NOMO-1 treated with DMSO at 0.1 percent for 48 hours (cell line): ENCODE results near the gene TEX13D.
"Not testable (repeated sequence)": the region's sequence is repeated elsewhere in the genome, so short reads cannot be mapped to it uniquely, and the experiment has no call there.

Experiments
- DNase-seq: peaks from one replicate; lab custom pipeline; 2025; ENCODE audit not compliant: unreplicated experiment; lab: John Stamatoyannopoulos, UW

TEX13D gene

GRCh38 chrX:124332481-124333424, at the start of gene TEX13D:
TEX13D (plus strand) TSS chrX:124332660; CDS start chrX:124332918, 258 bp downstream.
- DNase-seq, result no peak

DNA sequence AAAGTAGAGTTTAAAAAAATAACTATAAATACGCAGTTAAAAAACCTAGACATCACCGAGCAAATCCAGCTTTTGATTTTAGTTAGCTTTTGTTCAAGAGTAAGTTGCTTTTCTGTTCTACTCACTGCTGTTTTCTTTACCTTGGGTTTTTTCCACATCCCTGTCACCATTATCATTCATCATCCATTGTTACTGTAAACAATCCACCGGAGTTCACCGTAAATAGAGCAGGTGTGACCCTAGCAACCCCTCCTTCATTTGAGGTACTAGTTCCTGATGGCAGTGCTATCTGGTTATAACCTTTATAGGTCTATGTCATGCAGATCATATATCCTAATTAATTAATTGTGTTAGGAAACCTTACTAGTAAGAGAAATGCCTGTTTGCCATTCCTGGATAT, 43.0 kb upstream of the TEX13D start:
- no peak for DNase-seq

DNA sequence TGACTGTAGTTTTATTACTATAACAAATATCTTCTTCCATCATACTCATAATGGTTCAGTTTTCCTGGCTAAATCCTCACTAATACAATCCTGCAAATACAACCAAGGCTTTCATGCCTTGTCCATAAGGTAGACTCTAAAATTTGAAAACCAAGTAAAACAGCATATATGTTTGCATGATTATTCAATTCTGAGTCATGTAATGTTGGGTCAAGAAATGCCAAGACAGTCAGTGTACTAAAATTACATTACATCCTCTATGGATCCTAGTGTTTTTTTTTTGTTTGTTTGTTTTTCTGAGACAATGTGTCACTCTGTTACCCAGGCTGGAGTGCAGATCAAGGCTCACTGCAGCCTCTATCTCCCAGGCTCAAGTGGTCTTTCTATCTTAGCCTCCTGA, 38.6 kb upstream of the TEX13D start:
- no peak for DNase-seq

DNA sequence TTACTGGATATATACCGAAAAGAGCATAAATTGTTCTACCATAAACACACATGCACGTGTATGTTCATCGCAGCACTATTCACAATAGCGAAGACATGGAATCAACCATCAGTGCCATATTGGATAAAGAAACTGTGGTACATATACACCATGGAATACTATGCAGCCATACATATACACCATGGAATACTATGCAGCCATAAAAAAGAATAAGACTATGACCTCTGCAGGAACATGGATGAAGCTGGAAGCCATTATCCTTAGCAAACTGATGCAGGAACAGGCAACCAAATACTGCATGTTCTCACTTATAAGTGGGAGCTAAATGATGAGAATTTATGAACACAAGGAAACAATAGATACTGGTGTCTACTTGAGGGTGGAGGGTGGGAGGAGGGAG, 33.1 kb upstream of the TEX13D start:
- not testable (repeated sequence) for DNase-seq

DNA sequence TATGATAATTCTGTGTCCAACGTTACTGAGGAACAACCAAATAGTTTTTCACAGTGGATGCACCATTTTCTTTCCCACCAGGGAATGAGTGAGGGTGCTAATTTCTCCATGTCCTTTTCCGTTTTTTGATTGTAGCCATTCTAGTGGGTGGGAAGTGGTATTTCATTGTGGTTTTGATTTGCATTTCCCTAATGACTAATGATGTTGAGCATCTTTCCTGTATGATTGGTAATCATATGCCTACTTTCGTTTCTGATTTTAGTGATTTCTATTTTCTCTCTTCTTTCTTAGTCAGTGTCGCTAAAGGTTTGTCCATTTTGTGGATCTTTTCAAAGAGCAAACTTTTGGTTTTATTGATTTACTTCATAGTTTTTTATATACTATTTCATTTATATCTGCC, 32.1 kb upstream of the TEX13D start:
- peak; percentile 6 for DNase-seq

GRCh38 chrX:124307253-124307907, 25.1 kb upstream of the TEX13D start:
- no peak for DNase-seq

GRCh38 chrX:124325732-124326131, 6.7 kb upstream of the TEX13D start:
- DNase-seq, result no peak

DNA sequence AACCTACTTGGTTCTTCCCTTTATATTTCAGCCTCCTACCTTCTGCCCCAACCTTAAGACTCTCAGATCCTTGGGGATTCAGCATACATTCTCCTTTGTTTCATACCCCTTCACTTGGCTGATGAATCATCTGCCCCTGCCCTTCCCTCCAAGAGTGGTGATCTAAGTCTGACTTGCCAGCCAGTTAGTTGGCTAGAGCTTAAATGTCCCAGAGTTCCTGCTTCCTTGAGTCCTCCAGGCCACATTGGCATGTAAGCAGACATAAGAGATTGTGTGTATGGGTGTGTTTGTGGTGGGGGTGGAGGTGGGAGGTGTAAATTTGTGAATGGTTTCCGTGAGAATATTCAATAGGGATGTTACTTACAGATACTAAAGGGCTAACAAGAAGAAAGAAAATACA, 3.7 kb upstream of the TEX13D start:
- DNase-seq, result no peak

GRCh38 chrX:124333862-124334261, 1.4 kb downstream of the TEX13D start:
- no peak for DNase-seq

- DNase-seq, result not testable (repeated sequence)
These were observed 2.1 kb downstream of the TEX13D start for GRCh38 chrX:124334555-124334954.

GRCh38 chrX:124335598-124335997, 3.1 kb downstream of the TEX13D start:
- no peak for DNase-seq

- DNase-seq, result no peak
These were observed 5.5 kb downstream of the TEX13D start for GRCh38 chrX:124337916-124338315.

- DNase-seq, result no peak
These were observed 6.5 kb downstream of the TEX13D start for GRCh38 chrX:124338733-124339514.

DNA sequence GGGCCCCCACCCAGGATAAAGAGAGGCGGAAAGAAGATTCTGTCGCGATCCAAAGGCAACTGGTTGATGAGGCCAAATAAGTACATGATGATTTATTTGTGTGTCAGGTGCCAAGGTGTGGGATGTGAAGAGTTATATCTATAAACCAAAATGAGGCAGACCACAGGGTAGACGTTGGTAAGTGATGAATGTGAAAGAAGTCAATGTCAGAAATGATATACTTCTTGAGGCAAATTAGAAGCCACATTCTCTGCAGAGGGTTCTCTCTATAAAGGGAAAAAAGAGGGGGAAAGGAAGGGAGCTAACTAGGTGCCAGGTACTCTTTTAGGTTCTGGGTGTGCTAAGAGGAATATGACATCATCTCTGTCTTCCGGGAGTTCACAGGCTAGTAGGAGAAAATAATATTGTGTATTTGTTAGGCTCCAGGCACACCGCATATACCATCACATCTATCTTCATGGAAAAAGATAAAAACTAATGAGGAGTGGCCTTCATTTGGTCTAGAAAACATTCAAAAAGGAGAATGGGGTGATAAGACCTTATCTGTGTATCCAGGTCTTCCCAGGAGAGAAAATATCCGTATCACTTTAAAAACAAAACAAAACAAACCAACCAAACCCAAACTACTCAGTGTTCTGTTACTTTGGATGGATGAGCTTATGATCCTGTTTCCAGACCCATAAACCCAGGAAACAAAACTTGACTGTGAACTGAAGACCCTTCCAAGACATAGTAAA, 9.1 kb downstream of the TEX13D start:
- DNase-seq, result no peak

DNA sequence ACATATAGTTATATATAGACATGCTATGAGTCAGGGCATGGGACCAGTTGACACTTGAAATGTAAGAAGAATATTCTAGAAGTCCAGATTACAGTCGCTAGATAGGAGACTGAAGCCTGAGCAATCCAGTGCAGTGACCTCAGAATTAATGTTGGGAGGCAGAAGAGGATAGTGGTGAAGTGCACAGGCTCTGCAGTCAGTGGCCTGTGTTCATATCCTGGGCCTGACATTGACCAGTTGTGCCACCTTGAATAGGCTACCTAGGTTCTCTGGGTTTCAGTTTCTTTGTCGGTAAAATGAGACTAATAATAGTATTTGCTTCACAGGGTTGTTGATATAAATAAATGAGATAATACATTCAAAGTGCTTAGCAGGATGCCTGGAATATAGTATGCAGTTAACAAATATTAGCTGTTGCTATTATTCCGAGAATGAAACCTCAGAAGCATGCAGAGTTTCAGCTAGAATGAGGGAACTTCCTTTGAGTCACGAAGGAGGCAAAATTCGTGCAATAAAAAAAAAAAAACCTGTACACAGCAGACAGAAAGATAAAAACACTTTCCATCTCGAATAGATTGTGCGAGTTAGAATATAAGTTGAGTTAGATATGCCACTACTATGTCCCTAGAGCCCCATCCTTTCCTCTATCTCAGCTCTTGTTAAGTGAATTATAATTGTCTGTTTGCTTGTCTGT, 9.9 kb downstream of the TEX13D start:
- DNase-seq, result no peak

- no peak for DNase-seq
These were observed 10.6 kb downstream of the TEX13D start for GRCh38 chrX:124343016-124343415.

- no peak for DNase-seq
These were observed 11.8 kb downstream of the TEX13D start for GRCh38 chrX:124344246-124344645.

- no peak for DNase-seq
These were observed 13.8 kb downstream of the TEX13D start, which contains the start of gene SH2D1A for GRCh38 chrX:124346117-124346876. SH2D1A (plus strand) TSS chrX:124346563; CDS start chrX:124346643, 80 bp downstream.

DNA sequence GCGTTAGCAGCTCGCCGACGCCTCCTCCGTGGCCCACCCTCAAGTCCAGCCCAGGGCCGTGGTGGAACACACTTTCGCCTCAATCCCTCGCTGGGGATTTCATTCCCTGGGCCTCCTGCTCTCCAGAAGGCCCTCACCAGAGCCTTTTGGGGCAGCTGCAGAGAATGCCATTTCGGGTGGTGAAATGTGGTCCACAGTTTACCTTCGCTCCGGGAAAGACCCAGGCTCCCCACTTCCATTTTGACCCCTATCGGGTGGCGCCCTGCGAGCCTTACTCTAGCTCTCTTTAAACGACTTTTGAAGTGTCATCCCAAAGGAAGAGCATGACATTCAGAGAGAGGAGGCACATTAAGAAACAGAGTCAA, 14.4 kb downstream of the TEX13D start:
- no peak for DNase-seq
